Measurements from ENCODE around the gene MTARC2.

DNA sequence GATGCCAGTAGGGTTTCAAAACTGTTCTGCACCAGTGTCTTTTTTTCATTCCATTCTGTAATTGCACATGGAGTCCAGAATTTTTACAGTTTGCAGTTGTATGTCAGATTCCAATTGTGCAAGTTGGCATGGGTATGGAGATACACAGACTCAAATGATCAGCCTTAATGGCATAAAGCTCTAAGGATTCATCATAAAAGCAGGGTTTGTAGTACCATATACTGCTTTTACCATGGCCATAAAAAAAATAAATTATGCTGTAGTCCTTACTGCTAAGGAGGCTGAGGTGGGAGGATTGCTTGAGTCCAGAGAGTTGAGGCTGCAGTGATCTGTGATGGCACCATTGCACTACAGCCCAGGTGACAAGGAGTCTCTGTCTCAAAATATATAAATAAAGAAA, 48.9 kb downstream of the MTARC2 start:
- TF ChIP-seq CTCF (IDR thresholded peaks at IDR 0.05) (no peak), MAZ (IDR thresholded peaks at IDR 0.05; ENCODE audit: borderline replicate concordance, low read depth, low read length) (no peak), RNF2 (IDR thresholded peaks at IDR 0.05; ENCODE audit: borderline replicate concordance, low read depth) (no peak), POLR2A (IDR thresholded peaks at IDR 0.05; ENCODE audit: low read length) (no peak), CHD2 (IDR thresholded peaks at IDR 0.05; ENCODE audit: low read length, partially characterized antibody) (no peak), HDAC2 (IDR thresholded peaks at IDR 0.05) (no peak), SMC3 (IDR thresholded peaks at IDR 0.05) (no peak), POLR2AphosphoS2 (conservative IDR thresholded peaks at IDR 0.05; ENCODE audit: low read length) (no peak), CBX8 (IDR thresholded peaks at IDR 0.05) (no peak), RAD21 (conservative IDR thresholded peaks at IDR 0.05 in 1 of 2, IDR thresholded peaks at IDR 0.05 in 1 of 2) (no peak), EP300 (IDR thresholded peaks at IDR 0.05) (no peak), TP53 (CRISPR knock-in tag; IDR thresholded peaks at IDR 0.05) (no peak), JUNB (IDR thresholded peaks at IDR 0.05) (no peak)
- TF ChIP-seq, protein P1, sequence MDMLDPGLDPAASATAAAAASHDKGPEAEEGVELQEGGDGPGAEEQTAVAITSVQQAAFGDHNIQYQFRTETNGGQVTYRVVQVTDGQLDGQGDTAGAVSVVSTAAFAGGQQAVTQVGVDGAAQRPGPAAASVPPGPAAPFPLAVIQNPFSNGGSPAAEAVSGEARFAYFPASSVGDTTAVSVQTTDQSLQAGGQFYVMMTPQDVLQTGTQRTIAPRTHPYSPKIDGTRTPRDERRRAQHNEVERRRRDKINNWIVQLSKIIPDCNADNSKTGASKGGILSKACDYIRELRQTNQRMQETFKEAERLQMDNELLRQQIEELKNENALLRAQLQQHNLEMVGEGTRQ (IDR thresholded peaks at IDR 0.05): no peak
